Measurements from ENCODE around the gene MYCBPAP.
A peak's percentile ranks its signal among the peaks of the same experiment; 100 is the strongest.

Gene MYCBPAP

DNA sequence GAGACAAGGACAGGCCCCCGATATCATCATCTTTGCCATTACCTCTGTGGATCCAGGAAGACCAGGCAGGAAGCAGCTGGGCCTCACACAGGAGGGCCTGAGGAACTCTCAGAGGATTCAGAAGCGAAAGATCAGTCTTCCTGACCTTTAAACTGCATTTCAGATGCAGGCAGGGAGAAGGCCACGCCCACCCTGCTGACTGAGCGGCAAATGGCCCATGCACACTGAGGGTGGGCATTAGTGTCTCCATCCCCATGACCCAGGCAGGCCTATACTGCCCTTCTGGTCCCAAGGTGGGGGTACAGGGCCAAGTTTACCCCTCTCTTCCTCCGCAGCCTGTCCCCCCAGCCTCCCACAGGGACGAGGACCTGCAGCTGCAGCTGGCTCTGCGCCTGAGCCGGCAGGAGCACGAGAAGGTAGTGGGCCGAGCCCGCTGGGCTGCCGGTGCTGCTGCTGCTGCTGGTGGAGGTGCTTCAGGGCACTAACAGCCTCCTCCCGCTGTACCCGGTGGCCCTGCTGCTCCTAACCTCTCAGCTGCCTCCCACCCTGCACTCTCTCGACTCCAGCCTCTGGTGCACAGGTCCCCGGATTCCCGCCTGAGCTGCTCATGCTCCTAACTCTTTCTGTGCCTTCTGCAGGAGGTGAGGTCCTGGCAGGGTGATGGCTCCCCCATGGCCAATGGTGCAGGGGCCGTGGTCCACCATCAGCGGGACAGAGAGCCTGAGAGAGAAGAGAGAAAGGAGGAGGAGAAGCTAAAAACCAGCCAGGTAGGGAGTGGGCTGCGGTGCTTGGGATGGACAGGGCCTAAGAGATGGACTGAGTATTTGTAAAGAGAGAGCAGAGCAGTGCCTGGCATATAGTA is 30.5 kb downstream of the MYCBPAP start:
- DNase-seq (ENCODE audit: low read depth) = no peak

DNA sequence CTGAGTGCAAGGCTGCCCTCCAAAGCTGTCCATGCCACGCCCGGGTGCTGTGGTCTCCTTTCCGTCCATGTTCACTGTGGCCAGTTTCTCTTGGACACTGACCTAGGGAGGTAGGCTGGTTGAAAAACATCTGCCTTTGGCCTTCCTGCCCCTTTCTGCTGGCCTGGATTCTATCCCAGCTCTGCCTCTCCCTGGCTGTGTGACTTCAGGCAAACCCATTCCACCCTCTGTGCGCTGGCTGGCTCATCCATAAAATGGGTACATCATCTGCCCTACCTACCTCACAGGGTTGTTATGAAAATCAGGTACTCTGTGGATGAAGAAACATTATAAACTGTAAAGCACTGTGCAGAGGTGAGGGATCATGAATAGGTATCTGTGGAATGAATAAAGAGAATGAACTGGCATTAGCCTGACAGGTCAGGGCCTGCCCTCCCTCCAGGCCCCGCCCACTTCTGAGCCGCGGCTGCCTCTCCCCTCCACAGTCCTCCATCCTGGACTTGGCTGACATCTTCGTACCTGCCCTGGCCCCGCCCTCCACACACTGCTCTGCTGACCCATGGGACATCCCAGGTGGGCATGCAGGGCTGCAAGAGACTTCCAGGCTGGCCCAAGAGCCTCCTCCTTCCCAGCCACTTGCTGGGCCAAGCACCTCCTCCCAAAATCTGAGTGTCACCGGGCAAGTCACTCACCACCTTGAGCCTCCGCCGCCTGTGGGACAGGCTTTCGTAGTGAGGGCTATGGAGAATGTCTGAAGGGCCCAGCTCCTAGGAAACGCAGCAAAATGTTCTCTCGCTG is 31.7 kb downstream of the MYCBPAP start:
- no peak for DNase-seq (ENCODE audit: low read depth)

DNA sequence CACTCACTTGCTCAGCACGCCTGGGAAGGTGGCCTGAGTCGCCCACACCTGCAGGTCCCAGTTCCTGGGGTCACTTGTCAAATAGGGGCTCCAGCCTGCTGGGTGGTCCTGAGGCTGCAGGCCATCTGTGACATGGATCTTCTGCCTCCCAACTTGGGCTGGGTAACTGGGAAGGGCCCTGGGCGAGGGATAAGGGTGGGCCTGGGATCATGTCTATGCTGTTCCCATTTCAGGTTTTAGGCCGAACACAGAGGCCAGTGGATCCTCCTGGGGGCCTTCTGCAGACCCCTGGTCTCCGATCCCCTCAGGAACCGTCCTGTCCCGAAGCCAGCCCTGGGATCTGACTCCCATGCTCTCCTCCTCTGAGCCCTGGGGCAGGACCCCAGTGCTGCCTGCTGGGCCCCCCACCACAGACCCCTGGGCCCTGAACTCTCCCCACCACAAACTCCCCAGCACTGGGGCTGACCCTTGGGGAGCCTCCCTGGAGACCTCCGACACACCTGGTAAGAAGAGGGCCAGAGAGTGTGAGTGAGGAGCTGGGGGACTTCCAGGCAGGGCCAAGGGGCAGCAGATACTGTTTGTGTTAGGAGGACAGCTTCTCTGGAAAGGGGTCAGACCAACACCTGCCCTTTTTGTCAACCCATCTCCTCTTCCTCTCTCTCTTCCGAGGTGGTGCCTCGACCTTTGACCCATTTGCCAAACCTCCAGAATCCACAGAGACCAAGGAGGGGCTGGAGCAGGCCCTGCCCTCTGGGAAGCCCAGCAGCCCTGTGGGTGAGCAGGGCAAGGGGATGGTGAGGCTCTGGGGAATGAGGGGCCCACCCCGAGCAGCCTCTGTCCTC is 32.5 kb downstream of the MYCBPAP start:
- no peak for DNase-seq (ENCODE audit: low read depth)

DNA sequence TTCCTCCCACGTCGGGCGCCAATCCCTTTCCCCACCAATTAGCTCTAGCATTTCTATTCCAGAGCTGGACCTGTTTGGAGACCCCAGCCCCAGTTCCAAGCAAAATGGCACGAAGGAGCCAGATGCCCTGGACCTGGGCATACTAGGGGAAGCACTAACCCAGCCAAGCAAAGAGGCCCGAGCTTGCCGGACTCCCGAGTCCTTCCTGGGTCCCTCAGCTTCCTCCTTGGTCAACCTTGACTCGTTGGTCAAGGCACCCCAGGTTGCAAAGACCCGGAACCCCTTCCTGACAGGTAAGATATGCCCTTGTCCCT is 33.1 kb downstream of the MYCBPAP start:
- no peak for DNase-seq (ENCODE audit: low read depth)

DNA sequence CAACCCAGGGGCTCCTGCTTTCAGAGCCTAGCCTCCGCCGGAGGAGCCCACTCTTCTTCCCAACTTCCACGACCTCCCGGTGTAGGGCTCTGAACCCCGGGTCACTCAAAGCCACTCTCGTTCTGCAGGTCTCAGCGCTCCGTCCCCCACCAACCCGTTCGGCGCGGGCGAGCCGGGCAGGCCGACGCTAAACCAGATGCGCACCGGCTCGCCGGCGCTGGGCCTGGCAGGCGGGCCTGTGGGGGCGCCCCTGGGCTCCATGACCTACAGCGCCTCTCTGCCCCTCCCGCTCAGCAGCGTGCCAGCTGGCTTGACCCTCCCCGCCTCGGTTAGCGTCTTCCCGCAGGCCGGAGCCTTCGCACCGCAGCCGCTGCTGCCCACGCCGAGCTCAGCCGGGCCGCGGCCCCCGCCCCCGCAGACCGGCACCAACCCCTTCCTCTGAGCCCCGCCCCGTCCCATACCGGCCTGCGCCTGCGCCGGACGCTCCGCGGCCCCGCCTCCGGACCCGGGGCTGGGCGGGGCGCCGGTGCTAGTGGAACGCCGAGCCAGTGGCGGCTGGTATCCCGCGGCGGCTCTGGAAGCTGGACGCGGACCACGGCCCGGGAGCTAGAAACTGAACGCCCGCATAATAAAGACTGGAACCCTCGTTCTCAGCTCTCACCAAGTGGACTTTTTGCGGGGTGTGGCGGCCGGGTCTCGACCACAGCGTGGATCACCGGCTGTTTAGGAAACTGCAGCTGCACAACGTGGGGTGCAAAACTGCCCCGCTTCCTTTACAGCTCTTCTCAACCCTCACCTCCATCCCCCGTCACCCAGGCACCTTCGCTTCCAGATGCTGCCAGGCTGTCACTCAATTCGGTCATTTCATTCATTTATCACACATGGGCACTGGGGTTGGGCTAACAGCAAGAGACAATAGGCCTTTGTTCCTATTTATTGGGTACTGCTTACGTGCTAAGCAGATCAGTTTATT is 33.8 kb downstream of the MYCBPAP start:
- peak; percentile 64 for DNase-seq (ENCODE audit: low read depth)

DNA sequence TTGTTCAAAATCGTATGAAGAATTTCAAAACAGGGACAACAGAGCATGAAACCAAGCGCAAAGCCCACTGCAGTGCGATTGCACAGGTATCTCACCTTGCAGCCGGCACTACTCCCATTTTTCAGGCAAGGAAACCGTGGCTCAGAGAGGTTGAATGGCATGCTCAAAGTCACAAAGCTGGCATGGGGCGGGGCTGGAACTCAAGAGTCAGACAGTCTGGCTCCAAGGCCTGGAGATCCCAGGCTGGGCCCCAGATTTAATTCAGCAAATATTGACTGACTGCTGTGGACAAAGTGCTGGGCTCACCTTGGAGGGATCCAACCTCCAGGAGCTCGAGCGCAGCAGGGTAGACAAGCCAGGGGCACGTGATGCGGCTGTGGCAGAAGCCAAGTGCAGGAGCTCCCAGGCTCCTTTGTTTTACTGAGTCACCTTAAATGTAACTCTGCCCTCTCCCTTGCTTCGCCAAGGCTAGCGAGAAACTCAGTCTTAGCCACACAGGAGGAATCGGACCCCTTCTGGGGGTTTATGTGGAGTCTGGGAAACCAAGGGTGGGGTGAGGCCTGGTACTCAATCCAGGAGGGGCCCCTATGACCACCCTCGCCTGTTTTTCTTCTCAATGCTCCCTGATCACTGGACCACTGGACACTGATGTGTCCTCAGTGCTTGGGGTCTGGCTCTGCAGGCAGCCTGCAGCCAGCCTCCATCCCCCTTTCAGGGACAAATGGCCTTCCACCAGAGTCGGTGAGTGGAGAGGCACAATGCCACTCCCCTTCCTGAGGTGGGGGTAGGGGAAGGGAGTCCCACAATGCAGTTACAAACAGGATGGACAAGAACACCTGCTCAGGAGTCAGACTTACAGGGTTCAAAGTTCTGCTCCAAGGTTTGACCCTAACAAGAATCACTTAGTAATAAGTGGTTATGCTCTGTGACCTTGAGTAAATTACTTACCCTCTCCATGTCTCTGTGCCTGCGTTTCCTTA is 34.8 kb downstream of the MYCBPAP start:
- DNase-seq (ENCODE audit: low read depth) = no peak

DNA sequence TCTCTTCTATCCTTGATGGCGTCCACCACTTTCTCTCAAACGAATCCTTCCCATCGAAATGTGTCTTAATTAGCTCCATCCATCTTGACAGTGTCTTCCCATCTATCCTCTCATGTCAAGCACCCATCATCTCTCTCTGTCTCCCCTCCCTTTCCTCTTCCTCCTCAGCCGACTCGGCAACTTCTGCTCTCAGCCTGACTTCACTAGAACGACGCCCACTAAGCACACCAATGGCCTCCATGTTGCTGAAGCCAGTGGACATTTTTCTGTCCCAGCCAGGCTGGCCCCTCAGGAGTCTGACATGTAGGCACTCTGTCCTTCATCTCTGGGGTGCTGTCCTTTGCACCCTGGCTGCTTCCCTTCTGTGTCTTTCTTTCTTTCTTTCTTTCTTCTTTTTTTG is 36.3 kb downstream of the MYCBPAP start:
- no peak for DNase-seq (ENCODE audit: low read depth)

DNA sequence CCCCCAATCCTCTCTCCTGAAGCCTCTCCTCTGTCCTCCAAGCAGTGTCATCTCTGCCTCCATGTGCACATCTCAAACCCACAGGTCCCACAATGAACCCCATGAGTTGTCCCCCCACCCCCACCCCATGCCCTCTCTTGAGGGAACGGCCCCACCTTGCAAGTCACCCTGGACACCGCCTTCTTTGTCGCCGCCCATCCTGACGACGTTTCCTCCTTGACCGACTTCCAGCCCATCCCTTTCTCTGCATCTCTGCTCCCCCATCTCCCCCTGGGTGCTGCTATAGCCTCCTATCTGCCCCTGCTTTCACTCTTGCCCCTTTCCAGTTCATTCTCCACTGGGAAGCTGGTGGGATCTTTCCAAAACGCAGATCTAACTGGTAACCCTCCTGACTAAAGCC is 37.1 kb downstream of the MYCBPAP start:
- DNase-seq (ENCODE audit: low read depth) = no peak

DNA sequence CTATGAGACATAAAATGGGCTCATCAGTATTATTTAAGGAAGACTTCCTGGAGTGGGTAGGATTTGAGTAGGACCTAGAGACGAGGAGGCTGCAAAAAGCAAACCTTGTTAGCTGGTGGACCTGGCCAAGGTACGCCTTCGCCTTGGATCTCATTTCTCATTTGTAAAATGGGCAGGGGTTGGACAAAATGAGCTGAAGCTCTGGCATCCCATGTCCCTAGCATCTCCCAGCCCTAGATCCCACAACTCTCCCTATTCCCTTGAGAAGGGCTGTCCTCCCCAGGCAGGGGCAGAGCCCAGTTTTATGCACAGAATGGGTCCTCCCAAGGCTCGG is 38.4 kb downstream of the MYCBPAP start:
- DNase-seq (ENCODE audit: low read depth) = no peak

DNA sequence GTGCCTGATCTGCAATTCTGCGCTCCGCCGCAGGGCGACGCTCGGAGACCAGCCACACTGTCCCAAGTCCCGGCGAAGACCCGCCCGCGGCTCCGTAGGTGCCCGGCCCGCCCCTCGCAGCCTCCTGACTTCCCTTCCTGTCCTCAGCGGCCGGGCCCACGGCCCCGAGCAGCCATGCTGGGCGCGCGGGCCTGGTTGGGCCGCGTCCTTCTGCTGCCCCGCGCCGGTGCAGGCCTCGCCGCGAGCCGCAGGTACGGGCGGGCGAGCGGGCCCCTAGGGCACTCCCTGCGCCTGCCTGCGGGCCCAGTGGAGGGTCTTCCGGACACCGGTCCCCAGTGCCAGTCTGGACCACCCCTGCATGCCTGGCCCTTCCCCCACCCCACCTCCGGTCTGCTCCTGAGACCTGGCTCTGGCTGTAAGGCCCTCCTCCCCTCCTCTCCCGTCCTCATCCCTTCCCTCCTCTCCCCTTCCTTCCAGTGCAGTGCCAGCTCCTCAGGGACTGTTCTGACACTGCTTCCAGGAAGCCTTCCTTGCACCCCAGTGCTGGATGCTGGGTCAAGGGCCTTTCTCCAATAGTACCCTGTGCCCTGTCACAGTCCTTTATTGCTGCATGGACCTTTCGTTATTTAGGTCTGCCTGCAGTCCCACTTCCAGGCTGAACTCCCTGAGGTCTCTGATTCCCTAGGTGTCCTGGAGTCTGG is 38.9 kb downstream of the MYCBPAP start, which contains the start of gene SPATA20:
Gene SPATA20, plus strand, starts transcription at position 140 of the 701 bp plus-strand sequence. Its CDS starts 35 bp downstream, at position 175.
- DNase-seq (ENCODE audit: low read depth) = peak; percentile 83

DNA sequence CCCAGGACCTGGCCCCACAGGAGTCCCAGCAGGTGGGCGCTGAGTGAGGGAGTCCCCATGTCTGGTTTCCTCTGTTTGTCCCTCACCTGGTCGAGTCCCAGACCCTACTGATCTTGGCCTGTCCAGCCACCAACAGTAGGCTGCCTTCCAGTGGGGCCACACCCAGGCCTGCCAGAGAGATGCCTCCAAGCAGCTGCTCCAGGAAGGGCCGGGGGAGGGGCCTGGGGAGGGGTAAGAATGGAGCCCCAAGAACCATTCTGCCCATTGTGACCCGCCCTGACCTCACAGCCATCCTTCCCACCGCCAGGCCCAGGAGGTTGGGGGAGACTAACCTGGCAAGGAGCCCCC is 39.5 kb downstream of the MYCBPAP start:
- no peak for DNase-seq (ENCODE audit: low read depth)

DNA sequence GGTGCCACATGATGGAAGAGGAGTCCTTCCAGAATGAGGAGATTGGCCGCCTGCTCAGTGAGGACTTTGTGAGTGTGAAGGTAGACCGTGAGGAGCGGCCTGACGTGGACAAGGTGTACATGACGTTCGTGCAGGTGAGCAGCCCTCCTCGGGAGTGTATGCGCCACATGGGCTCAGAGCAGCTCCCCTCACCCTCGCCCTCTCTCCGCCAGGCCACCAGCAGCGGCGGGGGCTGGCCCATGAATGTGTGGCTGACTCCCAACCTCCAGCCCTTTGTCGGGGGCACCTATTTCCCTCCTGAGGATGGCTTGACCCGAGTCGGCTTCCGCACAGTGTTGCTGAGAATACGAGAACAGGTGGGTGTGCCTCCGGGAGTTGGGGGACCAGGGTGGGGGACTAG is 40.6 kb downstream of the MYCBPAP start:
- DNase-seq (ENCODE audit: low read depth) = no peak

DNA sequence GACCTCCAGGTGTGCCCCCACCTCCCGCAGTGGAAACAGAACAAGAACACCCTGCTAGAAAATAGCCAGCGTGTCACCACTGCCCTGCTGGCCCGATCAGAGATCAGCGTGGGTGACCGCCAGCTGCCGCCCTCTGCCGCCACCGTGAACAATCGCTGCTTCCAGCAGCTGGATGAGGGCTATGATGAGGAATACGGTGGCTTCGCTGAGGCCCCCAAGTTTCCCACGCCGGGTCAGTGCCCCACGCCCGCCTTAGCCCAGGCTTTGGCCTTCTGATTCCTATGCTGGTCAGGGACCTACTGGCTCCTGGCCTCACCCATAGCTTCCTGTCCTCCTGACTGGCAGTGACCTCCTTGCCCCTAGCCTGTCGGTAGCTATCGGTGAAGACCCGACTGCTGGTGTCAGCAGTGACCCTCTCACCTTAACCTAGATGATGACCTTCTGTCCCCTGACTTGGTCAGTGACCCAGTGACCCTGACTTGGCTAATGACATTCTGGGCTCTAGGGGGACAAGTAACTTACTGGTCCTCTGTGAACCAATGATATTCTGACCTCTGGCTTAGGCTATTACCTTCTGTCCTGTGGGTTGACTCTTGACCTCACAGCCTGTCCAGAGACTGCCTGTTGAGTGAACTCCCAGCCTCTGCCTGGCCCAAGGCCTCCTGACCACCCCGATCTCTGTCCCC is 41.2 kb downstream of the MYCBPAP start:
- no peak for DNase-seq (ENCODE audit: low read depth)

DNA sequence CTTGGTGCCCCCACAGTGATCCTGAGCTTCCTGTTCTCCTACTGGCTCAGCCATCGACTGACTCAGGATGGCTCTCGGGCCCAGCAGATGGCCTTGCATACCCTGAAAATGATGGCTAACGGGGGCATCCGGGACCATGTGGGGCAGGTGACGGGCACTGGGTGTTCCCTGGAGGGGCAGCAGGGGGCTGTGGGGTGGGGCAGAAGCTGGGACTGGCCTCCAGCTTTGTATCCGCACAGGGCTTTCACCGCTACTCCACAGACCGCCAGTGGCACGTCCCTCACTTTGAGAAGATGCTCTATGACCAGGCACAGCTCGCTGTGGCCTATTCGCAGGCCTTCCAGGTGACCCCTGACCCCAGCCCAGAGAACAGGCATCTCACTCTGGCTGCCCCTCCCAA is 41.7 kb downstream of the MYCBPAP start:
- DNase-seq (ENCODE audit: low read depth) = no peak

DNA sequence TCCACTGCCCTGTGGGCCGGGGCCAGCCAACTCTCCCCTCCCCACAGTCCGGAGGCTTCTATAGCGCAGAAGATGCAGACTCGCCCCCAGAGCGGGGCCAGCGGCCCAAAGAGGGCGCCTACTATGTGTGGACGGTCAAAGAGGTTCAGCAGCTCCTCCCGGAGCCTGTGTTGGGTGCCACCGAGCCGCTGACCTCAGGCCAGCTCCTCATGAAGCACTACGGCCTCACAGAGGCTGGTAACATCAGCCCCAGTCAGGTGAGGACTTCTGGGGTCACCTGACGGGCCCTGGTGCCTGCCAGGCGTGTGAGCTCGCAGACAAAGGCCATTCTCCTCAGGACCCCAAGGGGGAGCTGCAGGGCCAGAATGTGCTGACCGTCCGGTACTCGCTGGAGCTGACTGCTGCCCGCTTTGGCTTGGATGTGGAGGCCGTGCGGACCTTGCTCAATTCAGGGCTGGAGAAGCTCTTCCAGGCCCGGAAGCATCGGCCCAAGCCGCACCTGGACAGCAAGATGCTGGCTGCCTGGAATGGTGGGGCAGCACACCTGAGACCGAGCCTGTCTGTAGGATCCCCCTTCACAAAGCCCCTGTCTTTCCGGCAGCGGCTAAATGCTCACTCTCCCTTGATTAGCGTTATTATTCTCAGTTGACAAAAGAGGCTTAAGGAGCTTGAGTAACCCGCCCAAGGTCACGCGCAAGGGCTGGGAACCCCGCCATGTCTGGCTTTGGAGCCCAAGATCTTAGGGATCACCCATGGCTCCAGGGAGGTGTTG is 42.6 kb downstream of the MYCBPAP start:
- DNase-seq (ENCODE audit: low read depth) = peak; percentile 86

DNA sequence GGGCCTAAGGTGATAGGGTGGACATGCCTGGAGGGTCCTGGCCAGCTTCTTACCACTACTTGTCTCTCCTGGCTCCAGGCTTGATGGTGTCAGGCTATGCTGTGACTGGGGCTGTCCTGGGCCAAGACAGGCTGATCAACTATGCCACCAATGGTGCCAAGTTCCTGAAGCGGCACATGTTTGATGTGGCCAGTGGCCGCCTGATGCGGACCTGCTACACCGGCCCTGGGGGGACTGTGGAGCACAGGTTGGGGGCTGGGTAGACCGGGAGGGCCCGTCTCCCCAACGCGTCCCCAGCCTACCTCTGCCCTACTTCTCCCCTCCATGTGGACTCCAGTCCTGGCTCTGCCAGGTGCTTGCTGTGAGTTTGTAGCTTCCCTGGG is 43.2 kb downstream of the MYCBPAP start:
- no peak for DNase-seq (ENCODE audit: low read depth)

DNA sequence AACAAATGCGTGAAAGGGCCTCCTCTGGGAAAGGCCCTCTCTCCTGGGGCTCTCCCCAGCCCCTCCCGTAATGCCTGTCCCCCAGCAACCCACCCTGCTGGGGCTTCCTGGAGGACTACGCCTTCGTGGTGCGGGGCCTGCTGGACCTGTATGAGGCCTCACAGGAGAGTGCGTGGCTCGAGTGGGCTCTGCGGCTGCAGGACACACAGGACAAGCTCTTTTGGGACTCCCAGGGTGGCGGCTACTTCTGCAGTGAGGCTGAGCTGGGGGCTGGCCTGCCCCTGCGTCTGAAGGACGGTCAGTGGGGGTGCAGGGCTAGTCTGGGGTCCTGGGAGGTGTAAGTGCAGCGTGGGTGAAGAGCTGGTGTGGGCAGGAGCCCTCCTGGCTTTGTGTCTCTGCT is 43.6 kb downstream of the MYCBPAP start:
- no peak for DNase-seq (ENCODE audit: low read depth)

DNA sequence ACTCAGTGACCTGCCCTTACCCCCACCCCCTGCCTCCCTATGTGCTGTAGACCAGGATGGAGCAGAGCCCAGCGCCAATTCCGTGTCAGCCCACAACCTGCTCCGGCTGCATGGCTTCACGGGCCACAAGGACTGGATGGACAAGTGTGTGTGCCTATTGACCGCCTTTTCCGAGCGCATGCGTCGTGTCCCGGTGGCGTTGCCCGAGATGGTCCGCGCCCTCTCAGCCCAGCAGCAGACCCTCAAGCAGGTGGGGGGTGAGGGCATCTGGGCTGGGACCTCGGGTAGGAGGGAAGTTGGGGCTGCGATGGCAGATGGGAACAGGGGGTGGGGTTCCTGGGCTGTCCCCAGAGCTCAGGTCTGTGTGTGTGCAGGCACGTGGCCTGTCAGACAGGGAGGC is 46.0 kb downstream of the MYCBPAP start:
- DNase-seq (ENCODE audit: low read depth) = no peak

Data from amniotic epithelial cell (primary cell).